Stimulated activated CD8-positive, alpha-beta memory T cell treated with anti-CD3 and anti-CD28 coated beads, Interleukin-2, amount 100 ng/mL, for 1 hour (primary cell): Measurements from ENCODE around the gene HHEX.
"Not testable (repeated sequence)": the region's sequence is repeated elsewhere in the genome, so short reads cannot be mapped to it uniquely, and the experiment has no call there.

Experiments
- DNase-seq, 2 donors: peaks; one replicate each; pipeline ENCODE4 v3.0.0-alpha.2; 2020; ENCODE audit warnings: low read depth in 2 of 2

Gene HHEX

GRCh38 chr10:92732958-92733357 lies 43.2 kb downstream of the HHEX start:
- no peak for DNase-seq

GRCh38 chr10:92734301-92734700 lies 44.5 kb downstream of the HHEX start:
- no peak for DNase-seq

- no peak for DNase-seq
Measured at GRCh38 chr10:92735938-92736337, 46.2 kb downstream of the HHEX start.

- no peak for DNase-seq
Measured at GRCh38 chr10:92737484-92737883, 47.7 kb downstream of the HHEX start.

- DNase-seq = no peak
Measured at GRCh38 chr10:92740762-92741161, 51.0 kb downstream of the HHEX start.

GRCh38 chr10:92741741-92742140 lies 52.0 kb downstream of the HHEX start:
- DNase-seq = not testable (repeated sequence)

- no peak for DNase-seq
Measured at GRCh38 chr10:92742331-92743228, 52.8 kb downstream of the HHEX start.
